GM06990 (cell line): Measurements from ENCODE around the gene FGD3.
"Not testable (repeated sequence)": the region's sequence is repeated elsewhere in the genome, so short reads cannot be mapped to it uniquely, and the experiment has no call there.

Experiments used
- DNase-seq: peaks from one replicate; pipeline ENCODE4 v3.0.0-alpha.2; 2011; ENCODE audit not compliant: insufficient read length; ENCODE audit errors: extremely low read depth
- H3K27me3 ChIP-seq: replicated peaks from 2 replicates; pipeline ENCODE4 v1.6.0; 2011; ENCODE audit warnings: low read length; ENCODE audit not compliant: control insufficient read depth, insufficient read depth
- H3K36me3 ChIP-seq: 2 replicates; pipeline ENCODE4 v1.5.1; 2011; ENCODE audit warnings: low read length; ENCODE audit not compliant: control insufficient read depth, insufficient read depth
- H3K4me3 ChIP-seq: replicated peaks from 2 replicates; pipeline ENCODE4 v1.5.1; 2011; ENCODE audit warnings: low read depth, mild to moderate bottlenecking, control low read depth, low read length
- TF ChIP-seq, protein P1 (sequence below): IDR thresholded peaks from 2 replicates; pipeline ENCODE4 v1.5.1; 2011; ENCODE audit warnings: low read length, control low read depth, mild to moderate bottlenecking, inconsistent platforms; ENCODE audit not compliant: insufficient read depth, poor library complexity, severe bottlenecking

FGD3 gene

DNA sequence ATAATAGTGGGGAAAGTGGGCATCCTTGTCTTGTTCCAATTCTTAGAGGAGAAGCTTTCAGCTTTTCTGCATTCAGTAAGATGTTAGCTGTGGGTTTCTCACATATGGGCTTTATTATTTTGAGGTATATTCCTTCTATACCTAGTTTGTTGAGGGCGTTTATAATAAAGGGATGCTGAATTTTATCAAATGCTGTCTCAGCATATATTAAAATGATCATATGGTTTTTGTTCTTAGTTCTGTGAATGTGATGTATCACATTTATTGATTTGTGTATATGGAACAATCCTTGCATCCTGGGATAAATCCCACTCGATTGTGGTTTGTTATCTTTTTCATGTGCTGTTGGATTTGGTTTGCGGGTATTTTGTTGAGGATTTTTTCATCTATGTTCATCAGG is 43.1 kb downstream of the FGD3 start:
- Histone ChIP-seq H3K27me3 (no peaks in the 10 kb centered on the region), H3K4me3 (no peak overlapping the region), H3K36me3 (no peaks in the 10 kb centered on the region; the same call in 1 of the 2 replicates)
- DNase-seq, result no peak
- TF ChIP-seq, protein P1, sequence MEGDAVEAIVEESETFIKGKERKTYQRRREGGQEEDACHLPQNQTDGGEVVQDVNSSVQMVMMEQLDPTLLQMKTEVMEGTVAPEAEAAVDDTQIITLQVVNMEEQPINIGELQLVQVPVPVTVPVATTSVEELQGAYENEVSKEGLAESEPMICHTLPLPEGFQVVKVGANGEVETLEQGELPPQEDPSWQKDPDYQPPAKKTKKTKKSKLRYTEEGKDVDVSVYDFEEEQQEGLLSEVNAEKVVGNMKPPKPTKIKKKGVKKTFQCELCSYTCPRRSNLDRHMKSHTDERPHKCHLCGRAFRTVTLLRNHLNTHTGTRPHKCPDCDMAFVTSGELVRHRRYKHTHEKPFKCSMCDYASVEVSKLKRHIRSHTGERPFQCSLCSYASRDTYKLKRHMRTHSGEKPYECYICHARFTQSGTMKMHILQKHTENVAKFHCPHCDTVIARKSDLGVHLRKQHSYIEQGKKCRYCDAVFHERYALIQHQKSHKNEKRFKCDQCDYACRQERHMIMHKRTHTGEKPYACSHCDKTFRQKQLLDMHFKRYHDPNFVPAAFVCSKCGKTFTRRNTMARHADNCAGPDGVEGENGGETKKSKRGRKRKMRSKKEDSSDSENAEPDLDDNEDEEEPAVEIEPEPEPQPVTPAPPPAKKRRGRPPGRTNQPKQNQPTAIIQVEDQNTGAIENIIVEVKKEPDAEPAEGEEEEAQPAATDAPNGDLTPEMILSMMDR, result no peak

DNA sequence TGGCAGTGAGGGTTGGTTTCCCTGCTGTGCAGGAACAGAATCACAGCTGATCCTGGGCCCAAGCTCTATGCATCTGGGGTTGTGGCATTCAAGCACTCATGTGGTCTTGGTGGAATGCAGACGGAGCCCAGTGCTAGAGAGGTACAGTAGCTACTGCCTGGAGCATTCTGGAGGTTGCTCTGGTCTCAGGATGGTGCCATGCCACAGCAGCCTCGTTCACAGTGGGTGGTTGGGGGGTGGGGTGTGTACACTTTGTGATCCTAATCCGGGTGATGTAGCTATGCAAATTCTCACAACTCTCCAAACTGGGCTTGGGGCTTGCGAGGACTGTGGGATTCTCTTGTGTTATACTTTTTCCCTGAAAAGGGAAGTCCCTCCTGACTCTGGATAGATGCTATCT is 45.2 kb downstream of the FGD3 start:
- Histone ChIP-seq H3K36me3 (no peaks in the 10 kb centered on the region; the same call in 1 of the 2 replicates), H3K4me3 (no peak overlapping the region), H3K27me3 (no peaks in the 10 kb centered on the region)
- TF ChIP-seq, protein P1, result no peak
- no peak for DNase-seq

DNA sequence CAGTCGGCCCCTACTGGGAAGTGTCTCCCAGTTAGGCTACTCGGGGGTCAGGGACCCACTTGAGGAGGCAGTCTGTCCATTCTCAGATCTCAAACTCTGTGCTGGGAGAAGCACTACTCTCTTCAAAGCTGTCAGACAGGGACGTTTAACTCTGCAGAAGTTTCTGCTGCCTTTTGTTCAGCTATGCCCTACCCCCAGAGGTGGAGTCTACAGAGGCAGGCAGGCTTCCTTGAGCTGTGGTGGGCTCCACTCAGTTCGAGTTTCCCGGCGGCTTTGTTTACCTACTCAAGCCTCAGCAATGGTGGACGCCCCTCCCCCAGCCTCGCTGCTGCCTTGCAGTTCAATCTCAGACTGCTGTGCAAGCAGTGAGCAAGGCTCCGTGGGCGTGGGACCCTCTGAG is 51.5 kb downstream of the FGD3 start:
- H3K27me3 ChIP-seq, result not testable (repeated sequence)

DNA sequence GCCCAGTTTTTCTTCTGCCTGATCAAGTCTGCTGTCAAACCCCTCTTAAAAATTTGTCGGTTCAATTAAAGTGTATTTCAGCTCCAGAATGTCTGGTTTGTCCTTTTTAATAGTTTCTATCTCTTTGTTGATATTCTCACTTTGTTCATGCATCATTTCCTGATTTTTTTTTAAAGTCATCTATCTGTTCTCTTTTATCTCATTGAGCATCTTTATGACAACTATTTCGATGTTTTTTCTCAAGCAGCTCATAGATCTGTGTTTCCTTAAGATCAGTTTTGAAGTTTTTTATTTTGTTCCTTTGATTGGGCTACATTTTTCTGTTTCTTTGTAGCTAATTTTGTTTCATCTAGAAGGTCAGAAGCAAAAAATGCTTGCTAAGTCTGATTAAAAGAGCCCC is 53.7 kb downstream of the FGD3 start:
- DNase-seq, result no peak
- TF ChIP-seq, protein P1, result no peak
- Histone ChIP-seq H3K36me3 (peaks cover 9% of the 10 kb centered on the region), H3K27me3 (no peaks in the 10 kb centered on the region), H3K4me3 (no peak overlapping the region)

More for the DNA sequence above, 51.5 kb downstream of the FGD3 start:
- not testable (repeated sequence) for H3K36me3 ChIP-seq, H3K4me3 ChIP-seq, DNase-seq

DNA sequence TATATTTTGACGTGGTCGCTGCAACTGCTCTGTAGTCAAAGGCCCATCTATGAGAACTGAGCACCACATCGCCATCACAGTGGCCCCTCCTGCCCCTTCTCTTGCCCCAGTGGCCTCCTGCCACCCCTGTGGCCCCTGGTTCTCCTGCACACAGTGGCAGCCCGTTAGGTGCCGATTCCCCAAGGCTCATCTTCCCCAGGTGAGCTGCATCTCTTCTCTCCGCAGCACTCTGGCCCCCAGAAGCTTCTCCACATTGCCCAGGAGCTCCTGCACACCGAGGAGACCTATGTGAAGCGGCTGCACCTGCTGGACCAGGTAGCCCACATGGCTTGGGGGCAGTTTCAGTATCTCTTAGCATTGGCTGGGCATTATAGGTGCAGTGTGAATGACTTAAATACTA is 55.4 kb downstream of the FGD3 start:
- Histone ChIP-seq H3K36me3 (peaks cover 14% of the 10 kb centered on the region), H3K27me3 (no peaks in the 10 kb centered on the region), H3K4me3 (no peak overlapping the region)
- no peak for DNase-seq
- TF ChIP-seq, protein P1, result no peak

DNA sequence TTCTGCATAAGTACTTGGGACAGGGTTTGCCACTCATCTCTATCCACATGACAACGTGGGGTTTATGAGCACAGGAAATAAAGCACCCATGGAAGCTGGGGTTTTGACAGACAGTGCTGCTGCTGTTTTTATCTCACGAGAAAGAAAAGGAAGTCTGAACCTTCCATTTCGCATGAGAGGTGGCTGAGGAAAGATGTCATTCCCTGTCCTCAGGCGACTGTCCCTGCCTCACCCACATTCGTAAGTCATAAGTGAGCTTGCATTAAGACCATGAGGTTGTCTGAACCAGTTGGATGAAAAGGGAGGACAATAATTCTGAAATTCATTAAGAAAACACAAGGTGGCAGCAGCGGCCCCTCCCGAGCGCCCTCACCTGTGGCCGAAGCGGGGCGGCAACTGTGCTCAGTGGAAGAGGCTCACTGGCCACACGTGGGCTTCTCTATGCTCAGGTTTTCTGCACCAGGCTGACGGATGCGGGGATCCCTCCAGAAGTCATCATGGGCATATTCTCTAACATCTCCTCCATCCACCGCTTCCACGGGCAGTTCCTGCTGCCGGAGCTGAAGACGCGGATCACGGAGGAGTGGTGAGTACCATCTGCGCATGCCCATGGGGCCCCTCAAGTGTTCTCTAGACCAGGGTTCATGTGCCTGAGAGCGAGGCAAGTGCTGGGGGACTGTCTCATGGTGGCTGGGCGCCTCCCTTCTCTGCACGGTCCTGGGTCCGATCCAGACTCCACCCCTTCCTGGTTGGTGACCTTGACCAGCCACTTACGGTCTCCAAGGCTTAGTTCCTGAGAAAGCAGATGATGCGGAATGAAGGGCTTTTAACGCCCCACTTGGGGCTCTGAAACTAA is 56.5 kb downstream of the FGD3 start:
- TF ChIP-seq, protein P1, result peak; percentile 76
- no peaks in the 10 kb centered on the region for H3K27me3 ChIP-seq
- H3K4me3 ChIP-seq, result no peak overlapping the region
- peaks cover 18% of the 10 kb centered on the region for H3K36me3 ChIP-seq
- DNase-seq, result peak; percentile 57
